HG03159 (cell line): ENCODE results near the gene VTI1A.
"Not testable (repeated sequence)": the region's sequence is repeated elsewhere in the genome, so short reads cannot be mapped to it uniquely, and the experiment has no call there.

Experiments used
- ATAC-seq: cut with Tn5 transposase; IDR thresholded peaks from one replicate; pipeline ENCODE4 v1.9.1; 2021; ENCODE audit warnings: mild to moderate bottlenecking, moderate library complexity; ENCODE audit not compliant: unreplicated experiment

Gene VTI1A

DNA sequence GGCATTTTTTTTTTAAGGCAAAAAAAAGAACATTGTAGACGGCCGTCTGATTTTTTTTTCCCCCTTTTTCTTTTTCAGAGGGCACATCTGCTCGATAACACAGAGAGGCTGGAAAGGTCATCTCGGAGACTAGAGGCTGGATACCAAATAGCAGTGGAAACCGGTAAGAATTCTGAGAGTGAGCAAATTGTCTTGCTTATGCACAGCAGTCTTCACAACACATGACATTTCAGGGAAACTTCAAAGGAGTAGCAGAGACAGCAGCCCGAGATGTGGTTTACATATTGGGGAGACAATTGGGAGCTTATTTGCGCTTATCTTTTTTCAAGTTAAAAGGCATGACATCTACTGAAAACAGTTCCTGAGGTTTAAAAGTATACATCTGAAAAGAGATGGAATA is 91.2 kb downstream of the VTI1A start:
- no peak for ATAC-seq

DNA sequence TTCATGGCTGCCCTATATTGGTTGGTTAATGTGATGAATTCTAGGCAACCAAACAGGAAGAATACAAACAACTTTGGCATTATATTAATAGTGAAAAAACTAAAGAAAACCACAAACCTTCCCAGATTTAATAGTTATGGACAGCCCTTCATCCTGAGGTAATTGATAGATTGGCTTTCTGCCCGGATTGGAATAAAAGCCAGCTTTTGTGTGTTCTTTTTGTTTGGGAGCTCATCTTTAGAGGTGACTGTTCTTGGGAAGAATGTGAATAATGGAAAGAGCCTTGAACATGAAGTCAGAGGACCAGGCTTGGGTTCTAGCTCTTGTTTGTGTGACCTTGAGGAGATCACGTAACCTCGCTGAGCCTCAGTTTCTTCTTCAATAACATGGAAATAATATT is 92.3 kb downstream of the VTI1A start:
- no peak for ATAC-seq

DNA sequence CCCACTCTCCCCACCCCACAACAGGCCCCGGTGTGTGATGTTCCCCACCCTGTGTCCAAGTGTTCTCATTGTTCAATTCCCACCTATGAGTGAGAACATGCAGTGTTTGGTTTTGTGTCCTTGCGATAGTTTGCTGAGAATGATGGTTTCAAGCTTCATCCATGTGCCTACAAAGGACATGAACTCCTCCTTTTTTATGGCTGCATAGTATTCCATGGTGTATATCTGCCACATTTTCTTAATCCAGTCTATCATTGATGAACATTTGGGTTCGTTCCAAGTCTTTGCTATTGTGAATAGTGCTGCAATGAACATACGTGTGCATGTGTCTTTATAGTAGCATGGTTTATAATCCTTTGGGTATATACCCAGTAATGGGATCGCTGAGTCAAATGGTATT is 95.8 kb downstream of the VTI1A start:
- not testable (repeated sequence) for ATAC-seq

DNA sequence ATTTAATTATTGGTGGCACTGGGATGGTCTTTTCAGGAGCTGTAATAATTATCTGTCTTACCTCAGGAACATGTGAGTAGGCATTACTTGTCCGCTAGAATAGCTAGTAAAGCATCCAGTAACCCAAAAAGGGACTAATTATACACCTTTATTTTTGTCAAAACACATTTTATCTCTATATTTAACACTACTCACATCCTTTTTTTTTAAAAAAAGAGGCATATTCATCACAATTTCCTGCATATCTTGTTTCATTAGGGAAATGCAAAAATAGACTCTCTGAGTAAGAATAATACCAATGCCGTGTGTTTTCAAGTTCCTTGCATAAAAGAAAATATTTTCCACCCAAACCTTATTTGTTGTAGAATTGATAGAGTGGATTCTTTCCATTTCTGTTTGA is 99.5 kb downstream of the VTI1A start:
- ATAC-seq, result no peak

DNA sequence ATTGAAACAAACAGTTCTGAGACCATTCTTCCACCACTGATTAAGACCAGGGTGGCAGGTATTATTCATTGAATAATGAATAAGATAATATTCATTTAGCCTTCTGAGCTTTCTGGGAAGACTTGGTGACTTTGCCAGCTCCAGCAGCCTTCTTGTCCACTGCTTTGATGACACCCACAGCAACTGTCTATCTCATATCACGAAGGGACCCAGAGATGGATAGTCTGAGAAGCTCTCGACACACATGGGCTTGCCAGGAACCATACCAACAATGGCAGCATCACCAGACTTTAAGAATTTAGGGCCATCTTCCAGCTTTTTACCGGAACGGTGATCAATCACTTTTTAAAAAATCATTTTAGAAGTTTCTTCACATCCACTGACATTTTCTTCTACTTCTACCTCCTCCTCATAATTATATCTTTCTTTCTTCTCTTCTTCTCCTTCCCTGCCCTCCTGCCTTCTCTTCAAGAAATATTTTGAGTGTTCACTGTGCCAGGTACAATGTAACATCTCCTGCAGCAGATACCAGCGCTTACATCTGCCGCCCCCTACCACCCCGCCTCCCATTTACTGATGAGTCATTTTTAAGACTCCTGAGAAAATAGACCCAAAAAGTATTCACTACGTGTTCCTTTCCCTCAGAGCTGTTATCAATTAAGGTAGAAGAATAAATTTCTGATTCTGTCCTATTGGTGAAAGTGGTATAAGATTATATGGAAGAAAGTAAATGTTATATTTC is 101.7 kb downstream of the VTI1A start:
- no peak for ATAC-seq

DNA sequence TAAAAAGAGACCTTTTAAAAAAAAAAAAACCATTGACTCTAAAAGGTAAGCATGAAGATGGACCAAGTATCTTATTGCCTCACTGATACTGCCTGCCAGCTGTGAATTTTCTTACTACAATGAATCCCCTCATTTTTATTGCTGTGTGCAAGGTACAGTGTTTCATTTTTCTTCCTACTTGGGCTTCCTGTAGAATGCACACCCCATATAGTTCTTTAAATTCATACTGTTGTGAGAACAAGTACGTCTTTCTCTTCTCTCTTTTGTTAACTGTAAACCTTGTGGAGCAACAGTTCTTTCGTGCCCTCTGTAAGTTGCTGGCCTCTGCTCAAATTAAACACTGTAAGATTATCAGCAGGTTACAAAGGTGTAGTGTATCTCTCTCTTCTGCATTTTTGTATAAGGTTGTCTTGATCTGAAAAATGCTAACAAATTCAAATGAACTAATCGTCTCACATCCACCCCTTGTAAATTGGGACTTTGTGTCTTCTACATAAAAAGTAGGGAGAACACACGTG is 105.6 kb downstream of the VTI1A start:
- no peak for ATAC-seq

DNA sequence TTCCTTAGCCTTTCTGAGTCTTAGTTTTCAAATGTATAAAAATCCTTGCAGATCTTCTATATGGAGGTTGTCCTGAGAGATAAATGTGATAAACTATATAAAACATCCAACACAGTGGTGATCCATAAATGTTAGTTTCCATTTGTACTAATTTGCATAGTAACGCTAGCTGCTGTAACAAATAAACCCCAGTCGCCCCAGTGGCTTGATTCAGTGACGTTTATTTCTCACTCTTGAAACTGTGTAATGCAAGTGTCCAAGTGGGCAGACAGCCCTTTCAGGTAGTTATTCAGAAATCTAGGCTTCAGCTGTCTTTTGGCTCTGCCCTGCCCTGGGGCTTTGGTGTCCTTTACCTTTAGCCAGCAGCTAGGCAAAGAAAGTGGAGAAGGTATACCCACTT is 106.3 kb downstream of the VTI1A start:
- no peak for ATAC-seq

DNA sequence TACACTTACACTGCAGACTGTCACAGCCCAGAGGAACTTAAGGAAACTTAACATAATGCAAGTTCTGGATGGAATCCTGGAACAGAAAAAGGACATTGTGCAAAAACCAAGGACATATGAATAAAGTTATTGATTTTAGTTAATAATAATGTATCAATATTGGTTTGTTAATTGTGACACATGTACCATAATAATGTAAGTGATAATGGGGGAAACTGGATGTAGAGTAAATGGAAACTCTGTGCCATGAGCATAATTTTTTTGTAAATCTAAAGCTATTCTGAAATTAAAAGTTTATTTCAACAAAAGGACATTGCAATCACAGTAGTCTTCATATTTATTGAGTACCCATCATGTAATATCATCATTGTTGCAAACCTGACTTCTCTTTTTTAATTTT is 107.2 kb downstream of the VTI1A start:
- no peak for ATAC-seq

DNA sequence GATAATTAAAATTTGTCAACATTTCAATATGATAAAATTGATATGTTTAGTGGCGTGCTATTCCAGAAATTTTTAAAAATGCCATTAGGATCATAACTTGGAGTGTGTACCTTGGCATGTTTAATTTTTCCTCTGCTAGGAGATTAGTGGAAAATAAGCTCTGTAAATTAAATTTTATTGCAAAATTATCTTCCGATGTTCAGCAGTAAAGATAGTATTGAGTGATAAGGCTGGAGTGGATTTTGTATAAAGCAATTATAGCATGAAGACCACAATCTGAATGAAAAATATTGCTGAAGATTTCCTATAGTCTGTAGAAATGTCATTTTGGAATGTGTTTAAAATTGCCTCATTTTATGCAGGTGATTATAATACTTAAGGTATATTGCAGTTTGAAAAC is 110.2 kb downstream of the VTI1A start:
- ATAC-seq, result no peak

DNA sequence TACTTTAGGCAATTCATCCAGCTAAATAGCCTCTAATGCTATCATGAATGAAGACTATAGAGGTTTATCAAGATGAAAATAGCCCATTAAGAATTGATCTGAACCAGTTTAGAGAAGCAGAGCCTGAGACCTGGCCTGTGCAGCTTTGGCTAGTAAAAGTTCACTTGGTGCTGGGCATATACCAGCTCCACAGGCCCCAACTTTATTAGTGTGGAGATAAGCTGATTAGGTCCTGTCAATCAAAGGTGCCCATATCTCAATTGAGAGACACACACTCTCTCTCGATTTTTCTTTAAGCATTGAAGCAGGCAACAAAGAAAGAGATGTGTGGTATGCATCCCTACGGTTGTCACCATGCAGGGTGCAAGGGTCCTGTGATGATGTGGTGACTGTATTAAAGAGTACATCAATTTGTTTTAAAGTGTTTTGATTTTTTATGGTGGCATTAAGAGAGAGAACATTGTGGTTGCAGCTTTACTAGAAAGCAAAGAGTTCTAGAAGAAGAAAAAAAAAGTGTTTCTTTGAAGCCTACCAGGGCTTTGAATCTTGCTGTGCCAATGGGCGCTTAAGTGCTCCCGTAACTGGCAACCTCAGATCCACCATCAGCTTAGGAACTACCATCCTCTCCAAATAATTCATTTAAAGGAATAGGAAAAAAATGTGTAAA is 111.6 kb downstream of the VTI1A start:
- ATAC-seq, result no peak

DNA sequence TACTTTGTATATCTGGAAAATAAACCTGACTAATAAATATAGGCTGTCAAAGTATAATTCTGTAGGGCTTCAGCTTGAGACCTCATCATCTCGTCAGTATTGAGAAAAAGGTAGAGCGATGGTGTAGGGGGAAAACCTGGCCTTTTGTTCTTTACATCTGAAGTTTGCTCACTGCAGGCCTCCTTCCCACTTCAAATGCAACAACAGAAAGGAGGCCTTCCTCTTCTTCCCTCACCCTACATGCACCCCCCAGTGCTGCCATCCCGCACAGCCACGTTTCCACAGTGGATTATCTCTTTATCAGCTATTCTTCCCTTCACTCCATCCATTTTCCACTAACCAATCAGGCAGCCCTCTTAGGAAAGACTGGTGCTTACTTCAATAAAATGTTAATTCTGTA is 112.3 kb downstream of the VTI1A start:
- ATAC-seq, result no peak

DNA sequence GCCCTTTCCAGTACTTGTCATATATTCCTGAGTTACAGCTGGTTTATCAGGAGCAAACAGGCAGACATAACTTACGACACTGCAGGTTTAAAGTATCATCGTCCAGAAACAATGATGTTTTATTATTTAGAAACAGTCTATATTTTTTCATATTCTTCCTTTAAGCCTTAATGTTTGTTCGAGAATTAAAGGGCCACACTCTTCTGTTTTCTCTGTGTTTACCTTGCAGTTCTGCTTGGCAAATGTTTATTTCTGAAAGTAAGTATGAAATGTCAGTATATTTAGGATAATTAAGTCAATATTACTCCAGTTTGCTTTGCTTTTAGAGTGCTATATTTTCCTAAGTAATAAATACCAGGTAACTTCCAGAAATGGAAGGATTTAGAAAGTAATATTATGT is 115.1 kb downstream of the VTI1A start:
- ATAC-seq, result no peak

DNA sequence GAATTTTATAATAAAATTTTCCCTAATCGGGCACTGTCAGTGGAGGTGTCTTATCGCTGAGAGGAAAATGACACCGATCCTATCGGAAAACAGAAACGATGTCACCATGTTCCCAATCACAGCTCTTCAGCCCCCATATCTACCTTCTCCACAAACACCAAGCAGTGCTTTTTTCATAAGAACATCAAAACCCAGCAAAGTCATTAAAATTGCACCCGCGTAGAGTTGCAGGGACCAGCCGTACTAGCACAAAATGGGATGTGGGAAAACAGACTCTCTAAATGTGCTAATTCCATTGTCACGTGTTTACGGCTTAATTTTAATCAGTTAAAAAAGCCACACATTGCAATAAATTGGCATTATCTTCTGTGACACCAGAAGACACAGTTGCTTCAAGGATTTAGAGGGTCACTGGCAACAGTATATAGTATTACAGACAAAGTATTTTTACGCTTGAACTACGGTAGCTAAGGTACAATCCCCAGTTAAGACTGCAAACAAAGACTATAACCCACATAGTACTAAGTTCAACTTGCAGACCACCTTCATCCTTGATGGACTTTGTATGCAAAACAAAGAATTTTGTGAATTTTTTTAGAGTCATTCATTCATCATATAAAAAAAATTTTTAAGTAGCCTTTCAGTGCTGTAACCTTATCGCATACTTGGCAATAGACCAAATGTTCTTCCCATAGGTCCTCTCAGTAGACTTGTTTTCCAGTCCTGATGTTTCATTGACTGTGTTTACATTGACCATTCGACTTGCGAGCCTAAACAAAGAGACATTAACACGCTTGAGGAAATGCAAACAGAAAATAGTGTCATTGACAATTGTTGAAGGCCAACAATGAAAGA is 116.0 kb downstream of the VTI1A start:
- no peak for ATAC-seq

DNA sequence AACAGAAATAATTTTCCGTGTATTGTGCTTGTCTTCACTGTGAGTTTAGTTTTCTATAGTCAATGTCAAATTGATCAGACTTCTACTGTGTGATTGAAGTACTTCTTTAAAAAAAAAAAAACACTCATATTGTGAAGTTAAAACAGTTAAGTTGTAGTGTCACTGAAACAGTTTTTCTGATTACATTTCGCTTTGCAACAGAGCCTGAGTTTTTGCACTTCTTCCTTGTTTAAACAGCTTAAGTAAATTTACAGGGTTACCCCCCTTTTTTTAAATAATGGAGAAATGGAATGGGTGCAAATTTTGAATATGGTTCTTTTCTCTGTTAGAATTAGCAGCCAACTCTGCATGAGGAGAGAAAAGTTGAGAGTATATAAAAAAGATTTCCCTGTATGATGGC is 117.3 kb downstream of the VTI1A start:
- ATAC-seq, result no peak

DNA sequence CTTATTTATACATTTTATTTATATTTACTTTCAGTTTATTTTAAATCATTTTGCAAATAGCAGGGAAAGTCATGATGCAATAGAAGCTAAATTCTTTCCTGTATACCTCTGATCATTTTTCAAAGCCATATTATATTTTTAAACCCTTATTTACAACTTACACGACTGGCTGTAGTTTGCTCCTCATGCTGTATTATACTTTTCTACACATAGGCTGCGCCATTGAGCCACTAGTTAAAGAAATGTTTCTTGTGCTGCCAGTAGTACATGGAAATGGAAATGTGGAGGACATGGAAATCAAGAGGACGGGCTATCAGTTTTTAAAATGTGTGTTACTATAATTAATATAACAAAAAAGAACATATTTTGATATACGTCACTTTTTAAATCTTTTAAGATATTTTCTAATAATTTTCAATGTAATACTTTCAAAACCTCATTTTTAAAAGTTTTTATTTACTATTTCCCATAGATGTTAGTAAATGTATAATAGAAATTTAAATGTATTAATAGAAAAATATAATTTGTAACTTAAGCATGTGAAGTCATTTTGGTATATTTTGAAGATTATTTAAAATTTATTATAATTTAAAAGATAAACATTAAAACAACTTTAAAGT is 118.5 kb downstream of the VTI1A start:
- ATAC-seq, result peak; percentile 64

DNA sequence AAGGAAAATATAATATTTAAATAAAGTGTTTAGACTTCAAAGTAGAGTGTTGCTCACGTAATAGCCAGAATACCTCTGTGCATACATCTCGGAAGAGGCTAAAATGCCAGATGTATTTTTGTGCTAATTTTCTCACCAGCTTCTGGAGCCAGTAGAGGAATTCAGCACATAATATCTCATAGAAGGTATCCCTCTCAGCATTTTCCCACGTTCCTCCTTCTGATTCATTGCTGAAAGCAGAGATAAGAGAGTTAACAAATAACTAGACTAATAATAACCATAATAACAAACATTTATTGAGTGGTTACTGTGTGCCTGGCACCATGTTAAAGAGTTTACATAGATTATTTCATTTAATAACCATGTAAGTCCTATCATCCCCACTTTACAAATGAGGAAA is 123.6 kb downstream of the VTI1A start:
- no peak for ATAC-seq

DNA sequence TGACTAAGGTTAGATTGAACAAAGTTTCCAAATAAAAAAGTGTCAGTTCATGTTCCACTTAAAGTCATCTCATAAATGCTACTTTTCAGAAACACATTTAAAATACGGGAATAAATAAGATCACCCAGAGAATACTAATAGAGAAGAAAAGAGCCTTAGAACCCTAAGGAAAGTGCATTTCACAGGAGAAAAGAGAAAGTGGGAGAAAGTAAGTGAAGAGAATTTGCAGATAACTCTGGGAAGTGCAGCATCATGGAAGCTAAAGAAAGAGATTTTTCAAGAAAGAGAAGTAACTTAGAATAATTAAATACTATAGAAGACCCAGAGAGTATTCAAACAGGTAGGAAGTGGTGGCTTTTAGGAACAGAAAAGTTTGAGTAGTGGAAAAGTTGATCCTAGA is 132.6 kb downstream of the VTI1A start:
- no peak for ATAC-seq

DNA sequence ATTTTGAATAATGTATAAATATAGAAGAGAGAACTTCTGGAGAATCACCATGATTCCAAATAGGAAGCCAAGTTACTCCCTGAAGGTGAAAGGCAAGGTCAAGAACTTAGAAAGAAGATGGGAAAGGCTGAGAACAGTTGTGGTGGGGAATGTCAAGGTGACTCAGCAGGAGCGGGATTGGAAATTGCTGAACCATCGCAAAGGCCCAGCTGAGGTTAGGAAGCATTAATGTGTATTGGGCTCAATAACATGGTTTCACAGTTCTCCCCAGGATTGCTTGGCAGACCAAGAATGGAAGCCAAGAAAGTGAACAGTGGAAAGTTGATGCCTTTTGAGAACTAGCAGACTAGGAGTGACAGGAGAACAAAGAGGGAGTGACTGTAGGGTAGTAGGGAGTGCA is 133.3 kb downstream of the VTI1A start:
- no peak for ATAC-seq

DNA sequence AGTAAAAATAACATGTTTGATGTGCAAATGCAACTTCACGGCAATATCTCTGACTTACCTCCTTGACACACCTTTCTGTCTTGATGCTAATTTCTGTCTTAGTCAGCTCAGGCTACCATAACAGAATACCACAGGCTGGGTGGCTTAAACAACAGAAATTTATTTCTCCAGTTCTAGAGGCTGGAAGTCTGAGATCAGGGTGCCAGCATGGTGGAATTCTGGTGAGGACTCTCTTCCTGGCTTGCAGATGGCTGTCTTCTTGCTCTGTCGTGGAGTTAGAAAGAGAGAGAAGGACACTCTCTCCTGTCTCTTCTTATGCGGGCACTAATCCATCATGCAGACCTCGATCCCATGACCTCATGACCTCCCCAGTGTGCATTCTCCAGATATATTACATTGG is 134.9 kb downstream of the VTI1A start:
- no peak for ATAC-seq

DNA sequence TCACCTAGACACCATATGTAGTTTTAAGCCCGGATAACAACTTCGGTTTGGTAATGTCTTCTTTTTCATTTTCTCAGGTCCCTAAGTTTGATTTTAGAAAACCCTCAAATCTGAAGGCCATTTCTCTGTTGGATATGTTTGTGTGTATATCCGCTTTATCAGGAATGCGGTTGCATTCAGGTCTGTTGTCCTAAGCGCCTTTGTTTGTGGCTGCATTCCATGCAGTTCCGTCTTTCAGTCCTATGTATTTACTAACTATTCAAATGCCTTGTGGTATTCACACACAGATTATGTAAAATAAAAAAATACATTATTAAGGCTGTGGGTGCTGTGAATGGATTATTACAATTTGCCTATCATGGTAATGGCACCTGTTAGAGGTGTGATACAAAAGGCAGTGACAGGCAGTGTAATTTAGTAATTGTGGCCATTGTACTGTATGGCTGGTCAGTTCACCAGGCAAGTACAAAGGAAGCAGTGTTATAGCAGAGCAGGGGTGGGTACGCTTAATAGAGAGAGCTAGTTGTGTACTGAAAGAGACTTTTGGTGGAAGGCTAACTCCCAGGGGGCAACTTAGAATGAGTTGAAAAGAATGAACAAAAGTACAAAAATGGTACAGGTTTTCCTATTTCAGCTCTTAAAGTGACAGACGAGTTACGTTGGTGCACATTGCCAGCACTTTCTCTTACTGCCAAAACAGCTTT is 136.4 kb downstream of the VTI1A start:
- ATAC-seq, result no peak

DNA sequence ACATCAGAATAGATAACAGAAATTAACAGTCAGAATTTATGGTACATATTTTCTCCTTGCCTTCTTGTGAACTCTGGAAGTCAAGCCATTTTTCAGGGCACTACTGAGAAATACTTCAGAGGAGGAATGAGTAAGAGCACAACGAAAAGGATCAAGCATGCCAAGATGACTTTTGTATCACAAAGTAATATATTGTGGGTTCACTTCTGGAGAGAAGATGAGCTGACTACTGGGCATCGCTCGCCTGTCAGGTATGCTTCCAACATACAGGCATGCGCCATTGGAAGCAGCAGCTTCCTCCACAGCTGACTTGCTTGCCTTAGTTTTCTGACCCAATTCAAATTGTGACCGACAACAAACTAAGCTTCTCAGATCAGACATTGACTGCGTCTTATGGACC is 137.3 kb downstream of the VTI1A start:
- no peak for ATAC-seq
